ENCODE measurements around the gene CCDC82. TPM values are rescaled to one million over a fixed set of nuclear protein-coding genes. Genes with fewer than 3 reads are reported as not detected.

Gene CCDC82
- polyA plus RNA-seq, 1 experiment = 4.6 TPM

GRCh38 chr11:96334219-96334618 lies 55.5 kb downstream of the CCDC82 start:
- TF ChIP-seq, protein P1, sequence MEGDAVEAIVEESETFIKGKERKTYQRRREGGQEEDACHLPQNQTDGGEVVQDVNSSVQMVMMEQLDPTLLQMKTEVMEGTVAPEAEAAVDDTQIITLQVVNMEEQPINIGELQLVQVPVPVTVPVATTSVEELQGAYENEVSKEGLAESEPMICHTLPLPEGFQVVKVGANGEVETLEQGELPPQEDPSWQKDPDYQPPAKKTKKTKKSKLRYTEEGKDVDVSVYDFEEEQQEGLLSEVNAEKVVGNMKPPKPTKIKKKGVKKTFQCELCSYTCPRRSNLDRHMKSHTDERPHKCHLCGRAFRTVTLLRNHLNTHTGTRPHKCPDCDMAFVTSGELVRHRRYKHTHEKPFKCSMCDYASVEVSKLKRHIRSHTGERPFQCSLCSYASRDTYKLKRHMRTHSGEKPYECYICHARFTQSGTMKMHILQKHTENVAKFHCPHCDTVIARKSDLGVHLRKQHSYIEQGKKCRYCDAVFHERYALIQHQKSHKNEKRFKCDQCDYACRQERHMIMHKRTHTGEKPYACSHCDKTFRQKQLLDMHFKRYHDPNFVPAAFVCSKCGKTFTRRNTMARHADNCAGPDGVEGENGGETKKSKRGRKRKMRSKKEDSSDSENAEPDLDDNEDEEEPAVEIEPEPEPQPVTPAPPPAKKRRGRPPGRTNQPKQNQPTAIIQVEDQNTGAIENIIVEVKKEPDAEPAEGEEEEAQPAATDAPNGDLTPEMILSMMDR (IDR thresholded peaks at IDR 0.05; ENCODE audit: insufficient read depth, low read depth, low read length) = no peak
- DNase-seq (ENCODE audit: low read depth) = no peak
- ChIA-PET POLR2A (no interaction called here), CTCF (interaction anchor here (0.9 to 1.1 kb wide), 2 partner anchors 9 to 84 kb away, joined by 3 to 5 read pairs; partner anchors contain the start of gene MAML2)
- Histone ChIP-seq H3K4me3 (ENCODE audit: low read depth, low read length) (no peak overlapping the region), H3K27me3 (ENCODE audit: control insufficient read depth, insufficient read depth, low read length) (no peaks in the 10 kb centered on the region), H3K36me3 (ENCODE audit: control insufficient read depth, insufficient read depth, low read length) (peaks cover 2% of the 10 kb centered on the region; the same call in 1 of the 2 replicates)

- CTCF ChIA-PET = interaction anchor here (1.4 to 2.1 kb wide), 2 partner anchors 8 to 10 kb away, joined by 4 to 5 read pairs; partner anchors contain the start of gene MAML2
- TF ChIP-seq, protein P1 (IDR thresholded peaks at IDR 0.05; ENCODE audit: insufficient read depth, low read depth, low read length) = no peak
- Histone ChIP-seq H3K4me3 (ENCODE audit: low read depth, low read length) (no peak overlapping the region), H3K36me3 (ENCODE audit: control insufficient read depth, insufficient read depth, low read length) (peaks cover 2% of the 10 kb centered on the region; the same call in 1 of the 2 replicates), H3K27me3 (ENCODE audit: control insufficient read depth, insufficient read depth, low read length) (no peaks in the 10 kb centered on the region)
- POLR2A ChIA-PET = no interaction called here
- peak; percentile 88 for DNase-seq (ENCODE audit: low read depth)
These were observed 56.5 kb downstream of the CCDC82 start for GRCh38 chr11:96333191-96333719.

GRCh38 chr11:96332126-96332771 lies 57.5 kb downstream of the CCDC82 start:
- CTCF ChIA-PET = interaction anchor here (1.4 to 2.1 kb wide), 2 partner anchors 9 to 11 kb away, joined by 4 to 5 read pairs; partner anchors contain the start of gene MAML2
- DNase-seq (ENCODE audit: low read depth) = no peak

GRCh38 chr11:96331699-96332116 lies 58.0 kb downstream of the CCDC82 start:
- no peak for DNase-seq (ENCODE audit: low read depth)
- Histone ChIP-seq H3K27me3 (ENCODE audit: control insufficient read depth, insufficient read depth, low read length) (no peaks in the 10 kb centered on the region), H3K4me3 (ENCODE audit: low read depth, low read length) (no peak overlapping the region), H3K36me3 (ENCODE audit: control insufficient read depth, insufficient read depth, low read length) (peaks cover 2% of the 10 kb centered on the region; the same call in 1 of the 2 replicates)
- TF ChIP-seq, protein P1 (IDR thresholded peaks at IDR 0.05; ENCODE audit: insufficient read depth, low read depth, low read length) = no peak
- POLR2A ChIA-PET = interaction anchor here (0.6 kb wide), 1 partner anchor 12 kb away, joined by 3 read pairs; no protein-coding TSS in a partner anchor
- CTCF ChIA-PET = interaction anchor here (1.4 to 2.1 kb wide), 2 partner anchors 10 to 11 kb away, joined by 4 to 5 read pairs; partner anchors contain the start of gene MAML2

More at GRCh38 chr11:96332126-96332771, 57.5 kb downstream of the CCDC82 start:
- TF ChIP-seq, protein P1 (IDR thresholded peaks at IDR 0.05; ENCODE audit: insufficient read depth, low read depth, low read length) = no peak
- Histone ChIP-seq H3K4me3 (ENCODE audit: low read depth, low read length) (no peak overlapping the region), H3K27me3 (ENCODE audit: control insufficient read depth, insufficient read depth, low read length) (no peaks in the 10 kb centered on the region), H3K36me3 (ENCODE audit: control insufficient read depth, insufficient read depth, low read length) (peaks cover 2% of the 10 kb centered on the region; the same call in 1 of the 2 replicates)
- POLR2A ChIA-PET = interaction anchor here (0.6 to 0.8 kb wide), 3 partner anchors 11 to 267 kb away, joined by 3 read pairs; no protein-coding TSS in a partner anchor

DNA sequence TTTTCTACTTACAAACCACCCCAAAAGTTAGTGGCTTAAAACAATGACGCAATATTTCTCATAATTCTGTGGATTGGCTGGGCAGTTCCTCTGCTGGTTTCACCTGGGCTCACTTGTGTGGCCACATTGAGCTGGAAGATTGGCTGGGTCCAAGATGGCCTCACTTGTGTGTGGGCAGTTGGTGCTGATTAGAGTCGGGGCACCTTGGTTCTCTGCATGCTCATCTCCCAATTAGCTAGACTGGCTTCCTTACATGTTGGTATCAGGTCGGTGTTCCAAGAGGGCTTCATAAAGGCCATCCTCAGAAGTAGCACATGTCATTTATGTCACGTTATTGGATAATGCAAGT lies 59.2 kb downstream of the CCDC82 start:
- ChIA-PET CTCF (interaction anchor here (1.1 kb wide), 1 partner anchor 9 kb away, joined by 4 read pairs; no protein-coding TSS in a partner anchor), POLR2A (no interaction called here)

More for the DNA sequence above, 59.2 kb downstream of the CCDC82 start:
- Histone ChIP-seq H3K27me3 (ENCODE audit: control insufficient read depth, insufficient read depth, low read length) (no peaks in the 10 kb centered on the region), H3K4me3 (ENCODE audit: low read depth, low read length) (no peak overlapping the region), H3K36me3 (ENCODE audit: control insufficient read depth, insufficient read depth, low read length) (peaks cover 2% of the 10 kb centered on the region; the same call in 1 of the 2 replicates)
- TF ChIP-seq, protein P1 (IDR thresholded peaks at IDR 0.05; ENCODE audit: insufficient read depth, low read depth, low read length) = no peak
- DNase-seq (ENCODE audit: low read depth) = no peak

Measured in BJ (cell line).